Suppressor macrophage treated with lipopolysaccharide for 1 hour (primary cell): ENCODE results near the gene MEGF6.

ENCODE experiments used
- DNase-seq, 3 donors: peaks; one replicate each; pipeline ENCODE4 v3.0.0-alpha.2; 2020 to 2022

MEGF6 gene

DNA sequence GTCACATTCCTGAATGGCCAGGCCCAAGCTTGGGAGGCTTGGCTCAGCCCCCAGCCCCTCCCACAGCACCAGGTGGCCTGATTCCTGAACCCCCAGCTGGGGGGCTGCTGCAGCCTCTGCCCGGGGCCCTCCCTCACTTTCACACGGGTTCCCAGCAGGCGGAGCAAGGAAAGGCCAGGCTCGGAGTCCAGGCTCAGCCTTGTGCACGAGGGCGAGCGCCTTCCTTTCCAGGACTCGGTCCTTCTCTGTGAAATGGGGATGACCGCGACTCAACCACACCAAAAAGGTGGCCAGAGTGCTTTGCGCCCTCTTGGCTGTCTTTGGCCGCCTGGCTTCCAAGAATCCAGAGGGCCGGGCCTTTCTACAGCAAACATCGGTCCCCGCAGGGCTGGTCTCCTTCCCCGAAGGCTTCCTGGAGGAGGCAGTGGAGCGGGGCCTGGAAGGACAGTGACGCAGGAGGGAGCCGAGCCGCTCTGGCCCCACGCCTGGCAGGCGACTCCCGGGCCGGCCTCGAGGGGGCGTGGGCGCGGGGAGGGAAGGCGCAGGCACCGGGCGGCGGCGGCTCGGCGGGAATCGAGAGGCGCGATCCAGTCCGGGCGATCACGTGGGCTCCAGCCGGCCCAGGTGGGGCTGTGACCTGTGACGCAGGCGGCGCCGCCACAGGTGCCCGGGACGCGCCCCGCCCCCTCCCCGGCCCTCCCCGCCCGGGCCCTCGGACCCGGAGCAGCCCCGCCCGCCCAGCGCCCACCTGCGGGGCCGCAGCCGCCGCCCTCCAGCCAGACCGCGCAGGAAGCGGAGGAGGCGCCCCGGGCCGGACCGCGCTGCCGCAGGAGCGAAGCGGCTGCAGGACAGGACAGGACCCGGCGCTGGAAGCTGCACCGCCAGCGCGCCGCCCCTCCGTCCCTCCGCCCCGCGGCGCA is 157.2 kb downstream of the MEGF6 start, which contains the start of gene ARHGEF16:
Gene ARHGEF16 (plus strand): TSS at position 775 of the 920 bp plus-strand sequence. CDS start 8,420 bp downstream, outside the sequence.
- DNase-seq = peak; percentile 55 to 88 (median 70)

DNA sequence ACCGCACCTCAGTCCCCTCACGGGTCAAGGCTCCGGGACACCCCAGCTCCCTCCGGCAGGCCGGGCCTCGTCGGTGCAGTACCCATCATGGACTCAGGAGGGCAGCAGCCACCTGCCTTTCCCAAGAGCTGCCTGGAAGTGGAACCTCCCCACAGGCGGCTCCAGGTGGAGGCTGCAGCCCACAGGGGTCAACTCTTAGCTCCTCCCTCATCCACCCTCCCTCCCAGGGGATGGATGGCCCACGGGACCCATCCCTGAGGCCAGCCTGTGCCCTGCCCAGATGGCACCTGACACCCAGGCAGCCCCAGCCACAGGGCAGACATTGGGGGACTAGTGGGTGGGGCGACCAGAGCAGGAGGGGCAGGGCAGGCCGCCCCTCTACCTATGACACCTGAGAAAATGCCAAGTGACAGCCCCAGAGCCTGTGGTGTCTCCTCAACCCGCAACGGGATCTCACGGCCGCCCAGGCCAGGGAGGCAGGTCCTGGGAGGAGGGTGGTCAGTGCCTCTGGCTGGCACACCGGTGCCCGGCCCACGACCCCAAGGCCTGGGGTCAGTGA is 158.0 kb downstream of the MEGF6 start:
- DNase-seq = peak; percentile 69 to 82 (median 77)

DNA sequence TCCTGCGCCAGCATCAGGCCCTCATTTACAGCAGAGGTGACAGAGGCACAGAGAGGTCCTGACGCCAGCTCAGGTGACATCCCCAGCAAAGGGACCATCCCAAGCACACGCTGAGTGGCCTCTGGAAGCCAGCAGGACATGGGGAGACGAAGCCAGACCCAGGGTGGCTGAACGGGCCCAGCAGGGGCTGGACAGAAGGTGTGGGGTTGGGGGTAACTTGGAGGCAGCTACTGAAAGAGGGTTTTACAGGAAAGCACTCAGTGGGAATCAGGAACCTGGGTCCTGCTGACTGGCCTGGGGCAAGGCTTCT is 158.5 kb downstream of the MEGF6 start:
- DNase-seq = no peak

DNA sequence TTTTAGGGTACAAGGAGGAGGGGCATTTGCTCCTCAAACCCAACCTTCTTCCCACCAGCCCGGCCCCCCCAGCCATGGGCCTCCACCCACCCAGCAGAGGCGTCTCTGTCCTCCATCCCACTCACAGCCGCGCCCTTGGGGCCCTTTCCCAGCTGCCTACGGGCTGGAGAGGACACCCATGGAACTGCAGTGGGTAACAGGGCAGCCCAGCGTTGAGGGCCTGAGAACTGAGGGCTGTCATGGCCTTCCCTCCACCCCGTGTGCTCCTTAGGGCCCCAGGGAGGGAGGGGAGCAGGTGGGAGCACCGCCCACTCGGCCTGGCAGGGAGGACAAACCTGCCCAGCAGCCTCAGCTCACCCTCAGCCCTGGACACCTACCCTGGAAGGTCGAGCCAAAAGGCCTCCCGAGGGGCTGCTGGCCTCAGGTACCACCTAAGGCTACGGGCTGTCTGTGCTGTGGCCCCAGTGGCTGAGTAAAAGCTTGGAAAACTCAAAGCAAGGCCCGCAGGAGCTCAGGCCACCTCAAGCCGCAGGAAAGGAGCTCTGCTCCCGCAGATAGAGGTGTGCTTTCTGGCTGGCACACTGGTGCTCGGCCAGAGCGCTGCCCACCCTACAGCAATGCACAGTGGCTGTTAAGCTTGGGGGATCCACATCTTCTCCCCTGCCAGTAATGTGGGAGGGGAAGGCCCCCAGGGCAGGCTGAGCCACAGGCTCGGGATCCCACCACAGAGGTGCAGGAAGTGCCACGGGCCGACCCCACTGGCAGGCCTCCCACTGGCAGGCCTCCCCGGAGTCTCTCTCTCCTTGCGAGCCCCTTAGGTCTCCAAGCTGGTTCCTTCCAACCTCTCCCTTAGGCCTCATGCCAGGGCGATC is 159.1 kb downstream of the MEGF6 start:
- DNase-seq = no peak

DNA sequence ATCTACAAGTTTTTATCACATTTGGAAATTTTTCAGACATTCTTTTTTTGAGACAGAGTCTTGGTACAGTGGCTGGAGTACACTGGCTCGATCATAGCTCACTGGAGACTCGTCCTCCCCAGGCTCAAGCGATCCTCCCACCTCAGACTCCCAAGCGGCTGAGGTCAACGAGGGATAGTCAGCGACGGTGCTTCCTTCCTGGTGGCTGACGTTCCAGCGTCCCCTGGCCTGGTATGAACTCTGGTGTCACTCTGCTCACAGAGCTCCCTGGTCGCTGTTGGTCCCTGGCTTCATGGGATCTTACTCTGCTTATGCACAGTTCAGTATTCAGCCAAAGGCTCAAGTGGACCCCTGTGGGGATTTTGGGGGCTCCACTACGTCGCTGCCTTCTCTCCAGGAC is 160.3 kb downstream of the MEGF6 start:
- DNase-seq = no peak

DNA sequence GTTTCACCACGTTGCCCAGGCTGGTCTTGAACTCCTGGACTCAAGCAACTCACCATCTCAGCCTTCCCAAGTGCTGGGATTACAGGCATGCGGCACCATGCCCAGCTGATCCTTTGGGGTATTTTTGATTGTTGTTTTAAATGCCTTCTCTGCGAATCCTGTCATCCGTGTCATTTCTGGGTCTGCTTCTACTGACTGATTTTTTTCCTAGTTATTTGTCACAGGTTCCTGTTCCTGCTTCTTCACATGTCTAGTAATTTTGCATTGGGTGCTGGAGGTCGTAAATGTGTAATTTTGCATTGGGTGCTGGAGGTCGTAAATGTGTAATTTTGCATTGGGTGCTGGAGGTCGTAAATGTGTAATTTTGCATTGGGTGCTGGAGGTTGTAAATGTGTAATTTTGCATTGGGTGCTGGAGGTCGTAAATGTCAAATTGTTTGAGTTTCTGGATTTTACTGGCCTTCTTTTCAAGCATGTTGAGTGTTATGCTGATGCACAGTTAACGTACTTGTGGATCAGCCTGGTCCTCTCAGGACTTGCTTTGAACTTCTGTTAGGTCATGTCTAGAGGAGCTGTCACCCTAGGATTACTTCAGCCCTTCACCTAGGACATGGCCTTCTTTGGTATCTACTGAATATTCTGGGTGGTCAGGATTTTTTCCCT is 161.0 kb downstream of the MEGF6 start:
- DNase-seq = no peak

DNA sequence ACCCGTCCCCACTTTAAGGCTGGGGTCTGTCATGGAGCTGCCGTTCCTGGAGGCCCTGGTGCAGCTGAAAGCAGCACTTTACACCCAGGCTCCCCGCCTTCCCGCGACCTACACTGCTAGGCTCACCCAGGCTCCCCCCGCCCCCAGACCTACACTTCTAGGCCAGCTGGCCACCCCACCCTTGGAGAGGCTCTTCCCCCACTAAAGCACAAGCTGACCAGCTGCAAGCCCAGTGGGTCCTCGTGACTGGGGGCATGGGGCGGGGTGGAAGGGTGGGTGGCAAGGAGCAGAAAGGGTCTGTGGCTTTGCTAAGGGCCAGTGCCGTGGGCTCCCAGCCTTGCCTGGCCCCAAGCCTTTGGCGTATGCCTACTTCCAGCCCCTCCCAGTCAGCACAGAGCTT is 166.6 kb downstream of the MEGF6 start:
- DNase-seq = no peak

DNA sequence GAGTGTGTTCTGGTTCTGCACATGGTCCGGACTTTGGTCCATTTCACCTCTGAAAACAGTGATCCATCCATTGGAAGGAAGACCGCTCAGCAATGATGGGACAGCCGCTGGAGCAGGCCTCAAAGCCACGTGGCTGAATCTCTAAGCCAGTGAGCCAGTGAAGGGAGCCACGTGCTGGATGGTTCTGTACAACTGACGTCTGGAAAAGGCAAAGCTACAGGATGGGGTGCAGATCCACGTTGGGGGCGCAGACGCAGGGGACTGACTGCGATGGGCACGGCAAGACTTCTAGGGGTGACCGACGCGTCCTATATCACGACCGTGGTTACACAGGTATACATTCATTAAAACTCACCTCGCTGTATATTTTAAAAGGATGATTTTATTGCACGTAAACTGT is 167.0 kb downstream of the MEGF6 start:
- no peak for DNase-seq

DNA sequence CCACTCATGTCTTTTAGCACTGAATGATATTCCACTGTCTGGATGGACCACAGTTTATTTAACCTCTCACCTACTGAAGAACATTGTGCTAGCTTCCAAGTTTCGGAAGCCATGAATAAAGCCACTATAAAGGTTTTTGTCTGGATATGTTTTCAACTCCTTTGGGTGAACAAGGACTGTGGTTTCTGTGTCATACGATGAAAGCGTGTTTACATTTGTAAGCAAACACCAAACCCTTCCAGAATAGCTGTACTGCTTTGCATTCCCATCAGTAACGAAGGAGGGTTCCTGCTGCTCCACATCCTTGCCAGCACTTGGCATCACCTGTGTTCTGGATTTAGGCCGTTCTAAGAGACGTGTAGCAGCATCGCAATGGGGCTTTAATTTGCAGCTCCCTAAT is 167.5 kb downstream of the MEGF6 start:
- no peak for DNase-seq

DNA sequence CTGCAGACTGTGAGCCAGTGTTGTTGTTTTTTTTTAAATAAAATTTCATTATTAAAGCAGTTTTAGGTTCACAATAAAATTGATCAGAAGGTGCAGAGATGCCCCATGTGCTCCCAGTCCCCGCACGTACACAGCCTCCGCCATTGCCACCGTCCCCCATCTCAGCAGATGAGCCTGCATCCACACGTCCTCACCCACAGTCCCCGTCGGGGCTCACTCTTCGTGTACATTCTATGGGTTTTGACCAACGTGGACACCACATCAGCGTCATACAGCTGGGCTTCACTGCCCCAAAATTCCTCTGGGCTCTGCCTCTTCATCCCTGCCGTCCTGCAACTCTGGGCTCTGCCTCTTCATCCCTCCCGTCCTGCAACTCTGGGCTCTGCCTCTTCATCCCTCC is 168.4 kb downstream of the MEGF6 start:
- no peak for DNase-seq

DNA sequence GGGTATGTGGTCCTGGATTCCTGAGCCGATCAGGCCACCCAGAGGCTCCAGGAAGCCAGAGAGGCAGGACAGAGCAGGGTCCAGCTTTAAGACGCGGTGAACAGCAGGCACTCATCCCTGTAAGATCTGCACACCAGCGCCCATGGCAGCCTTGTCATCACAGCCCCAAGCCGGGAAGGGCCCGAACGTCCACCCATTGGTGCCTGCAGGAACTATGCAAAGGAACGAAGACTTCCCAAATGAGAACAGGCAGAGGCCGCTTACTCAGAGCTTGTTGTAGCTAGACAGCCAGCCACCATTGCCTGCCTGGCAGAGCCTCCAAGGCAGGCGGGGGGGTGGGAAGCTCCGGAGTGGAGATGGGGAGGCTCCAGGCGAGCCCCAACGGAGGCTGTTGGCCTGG is 169.0 kb downstream of the MEGF6 start:
- DNase-seq = no peak

DNA sequence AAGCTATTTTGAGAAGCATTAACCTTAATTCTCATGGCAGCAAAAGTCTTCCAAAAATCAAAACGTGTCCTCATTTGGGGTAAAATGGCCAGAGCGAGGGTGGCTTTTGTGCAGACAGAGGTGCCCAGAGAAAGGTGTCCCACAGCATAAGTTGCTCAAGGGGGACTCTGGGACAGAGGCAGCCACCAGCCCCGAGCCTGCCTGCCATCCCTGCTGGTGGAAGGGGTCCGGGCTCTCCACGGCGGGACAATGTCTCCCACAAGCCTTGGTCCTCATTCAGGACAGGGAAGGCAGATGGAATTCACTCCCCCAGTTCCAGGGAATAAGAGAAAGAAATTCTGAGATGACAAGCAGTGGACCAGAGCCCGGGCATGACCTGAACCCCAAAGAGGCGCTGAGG is 169.4 kb downstream of the MEGF6 start:
- no peak for DNase-seq

DNA sequence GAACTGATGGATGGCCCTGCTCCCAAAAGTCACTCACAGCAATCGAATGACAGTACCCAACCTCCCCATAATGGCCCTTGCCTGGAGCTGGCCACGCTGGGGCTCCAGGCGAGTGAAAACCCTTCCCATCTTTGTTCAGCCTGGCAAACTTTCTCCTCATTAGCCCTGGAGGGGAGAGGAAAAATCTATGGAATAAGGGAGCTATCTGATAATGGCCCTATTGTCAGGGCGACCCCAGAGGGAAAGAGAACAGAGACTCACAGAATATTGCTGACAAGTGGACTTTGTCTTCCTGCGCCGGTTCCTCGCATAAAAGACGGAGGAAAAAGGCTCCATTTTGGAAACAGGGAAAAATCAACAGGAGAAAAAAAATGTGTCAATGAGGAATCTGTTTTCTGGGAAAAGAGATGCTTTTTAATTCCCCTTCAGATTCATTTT is 169.9 kb downstream of the MEGF6 start:
- DNase-seq = no peak

DNA sequence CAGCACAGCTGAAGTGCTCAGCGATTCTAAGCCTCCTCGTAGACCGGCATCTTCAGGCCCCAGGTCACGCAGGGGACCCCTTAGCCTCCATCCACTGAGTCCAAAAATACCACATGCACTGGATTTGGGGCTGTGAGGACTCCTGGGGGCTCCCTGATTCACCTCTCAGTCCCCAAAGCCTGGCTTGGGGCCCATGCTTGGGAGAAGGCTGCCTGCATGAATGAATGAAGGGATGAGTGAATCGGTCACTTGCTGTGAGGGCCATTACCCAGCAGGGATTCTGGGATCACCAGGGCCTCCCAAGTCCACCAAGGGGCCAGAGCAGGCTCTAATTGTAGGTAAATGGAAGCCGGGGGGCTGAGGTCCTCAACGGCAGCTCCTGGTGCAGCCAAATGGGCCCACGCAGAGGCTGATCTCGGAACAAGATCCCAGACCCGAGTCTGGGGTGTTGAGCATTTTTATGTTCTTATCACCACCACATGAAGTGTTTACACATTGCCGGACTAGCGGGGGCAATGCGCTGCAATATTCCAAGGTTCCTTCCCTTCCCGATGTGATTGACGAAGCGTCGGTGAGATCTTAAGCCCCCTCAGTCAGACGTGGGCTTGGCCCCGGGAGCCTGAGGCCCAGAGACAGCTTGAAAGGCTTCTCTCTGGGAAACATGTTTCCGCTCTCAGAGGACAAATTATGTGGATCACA is 170.4 kb downstream of the MEGF6 start:
- no peak for DNase-seq

DNA sequence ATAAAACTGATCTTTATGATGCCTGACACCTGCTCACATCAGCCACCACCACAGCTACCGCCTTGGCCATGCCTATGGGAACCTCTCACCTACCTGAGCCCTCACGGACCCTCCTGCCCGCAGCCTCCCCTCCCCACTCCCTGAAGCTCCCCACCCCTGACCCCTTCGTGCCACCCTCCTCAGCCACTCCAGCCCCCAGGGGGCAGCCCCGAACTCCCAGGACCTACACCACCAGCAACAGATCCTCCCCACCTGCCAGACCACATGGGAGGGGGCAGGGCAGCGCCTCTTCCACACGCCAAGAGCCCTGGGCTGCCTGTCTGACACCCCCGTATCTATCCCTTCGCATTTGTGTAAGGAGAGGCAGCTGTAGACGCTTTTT is 171.0 kb downstream of the MEGF6 start:
- DNase-seq = no peak
